CD4-positive, CD25-positive, alpha-beta regulatory T cell (primary cell): ENCODE results near the gene TMEM37. TPM values are rescaled to one million over a fixed set of nuclear protein-coding genes. Genes with fewer than 3 reads are reported as not detected.

ENCODE experiments used
- ATAC-seq, 2 donors: fragments of 150-1000 bp; cut with Tn5 transposase; one replicate each; pipeline ENCODE4 v1.10.0; 2021; ENCODE audit warnings: low read depth in 2 of 2, moderate number of reproducible peaks in 2 of 2, moderate library complexity in 1 of 2
- DNase-seq, 3 donors: peaks; one replicate each; pipeline versions ENCODE4 v3.0.0 to v3.0.0-alpha.2; 2012 to 2022; ENCODE audit warnings: mixed read lengths in 1 of 3
- H3K27ac ChIP-seq: one replicate; pipeline ENCODE4 v1.7.0; 2013; ENCODE audit warnings: mild to moderate bottlenecking, low read length; ENCODE audit not compliant: insufficient read depth, poor library complexity, severe bottlenecking
- H3K27me3 ChIP-seq: one replicate; pipeline ENCODE4 v1.7.0; 2013; ENCODE audit warnings: low read length; ENCODE audit not compliant: control insufficient read depth, insufficient read depth
- H3K36me3 ChIP-seq: one replicate; pipeline ENCODE4 v1.7.0; 2013; ENCODE audit warnings: mild to moderate bottlenecking, low read length, moderate library complexity; ENCODE audit not compliant: control insufficient read depth, insufficient read depth
- H3K4me1 ChIP-seq: 2 replicates; pipeline ENCODE4 v1.7.0; 2013; ENCODE audit warnings: mild to moderate bottlenecking, low read length; ENCODE audit not compliant: insufficient read depth, control insufficient read depth, poor library complexity, severe bottlenecking
- H3K4me3 ChIP-seq: one replicate; pipeline ENCODE4 v1.7.0; 2013; ENCODE audit warnings: low read depth, mild to moderate bottlenecking, low read length, moderate library complexity
- H3K9me3 ChIP-seq, 2 experiments: 1 replicate in 1 of 2; 2 replicates in 1 of 2; pipeline ENCODE4 v1.7.0; 2013; ENCODE audit warnings: low read length in 2 of 2, mild to moderate bottlenecking in 1 of 2, moderate library complexity in 1 of 2; ENCODE audit not compliant: control insufficient read depth in 2 of 2
- H3K27ac Mint-ChIP-seq, 3 donors: one replicate each; pipeline ENCODE4 v1.8.0; 2020 to 2022; ENCODE audit warnings: mild to moderate bottlenecking in 3 of 3, mixed read lengths in 3 of 3, moderate library complexity in 2 of 3
- H3K27me3 Mint-ChIP-seq: one replicate; pipeline ENCODE4 v1.8.0; 2022; ENCODE audit warnings: mild to moderate bottlenecking, mixed read lengths
- H3K36me3 Mint-ChIP-seq: one replicate; pipeline ENCODE4 v1.8.0; 2020; ENCODE audit warnings: mixed read lengths
- H3K4me1 Mint-ChIP-seq, 4 donors: one replicate each; pipeline ENCODE4 v1.8.0; 2020 to 2022; ENCODE audit warnings: mixed read lengths in 4 of 4, mild to moderate bottlenecking in 1 of 4
- H3K4me3 Mint-ChIP-seq, 4 donors: one replicate each; pipeline ENCODE4 v1.8.0; 2020 to 2022; ENCODE audit warnings: mild to moderate bottlenecking in 4 of 4, mixed read lengths in 4 of 4, moderate library complexity in 3 of 4
- H3K9me3 Mint-ChIP-seq, 7 donors: one replicate each; pipeline ENCODE4 v1.8.0; 2020 to 2022; ENCODE audit warnings: mixed read lengths in 7 of 7, mild to moderate bottlenecking in 3 of 7, moderate library complexity in 2 of 7
- polyA plus RNA-seq, 4 donors: library from polyadenylated mRNA; unstranded; fragments of 300-500 nt; fragmentation: Illumina TruSeq; gene quantifications; one replicate each; pipeline ENCODE4 v1.2.3, GENCODE V29; 2021
- total RNA-seq: library from RNA; stranded (reverse); gene quantifications from one replicate; pipeline ENCODE4 v1.2.3, GENCODE V29; 2022

The TMEM37 gene
- total and polyA plus RNA-seq, 5 donors from 2014 or later: 0.19 TPM; not detected in 4

DNA sequence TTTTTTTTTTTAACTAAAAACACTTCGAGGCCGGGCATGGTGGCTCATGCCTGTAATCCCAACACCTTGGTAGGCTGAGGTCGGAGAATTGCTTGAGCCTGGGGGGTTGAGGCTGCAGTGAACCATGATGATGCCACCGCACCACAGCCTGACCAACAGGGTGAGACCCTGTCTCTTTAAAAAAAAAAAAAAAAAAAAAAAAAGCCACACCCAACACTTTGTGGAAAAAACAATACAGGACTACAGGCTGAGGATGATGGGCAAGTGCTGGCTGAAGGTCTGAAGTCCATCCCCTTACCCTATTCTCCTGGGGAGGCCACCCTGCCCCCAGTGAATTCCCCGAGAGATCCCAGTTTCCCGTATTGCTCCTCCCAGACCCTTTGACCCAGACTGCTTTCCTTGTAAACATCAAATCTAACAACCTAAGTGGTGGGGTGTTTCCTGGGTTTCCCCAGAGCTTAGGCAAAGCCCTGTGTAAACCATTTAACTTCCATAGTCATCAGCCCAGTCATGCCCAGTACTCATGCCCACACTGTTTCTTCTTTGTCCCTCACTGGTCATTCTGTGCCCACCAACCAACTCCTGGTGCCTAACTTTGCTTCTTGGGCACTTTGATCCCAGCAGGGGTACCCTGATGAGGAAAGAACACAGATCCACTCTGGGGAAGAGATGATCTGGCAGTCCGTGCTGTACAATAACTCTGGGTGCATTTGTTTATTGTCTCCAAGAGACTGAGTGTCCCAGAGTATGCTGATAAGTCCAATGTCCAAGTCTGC is 5.8 kb upstream of the TMEM37 start:
- Histone ChIP-seq H3K4me3 (no peak overlapping the region), H3K36me3 (no peaks in the 10 kb centered on the region), H3K9me3 (no peaks in the 10 kb centered on the region), H3K27me3 (peaks cover 1% of the 10 kb centered on the region), H3K27ac (no peak overlapping the region), H3K4me1 (no peaks in the 10 kb centered on the region)
- no peak for DNase-seq
- Mint-ChIP-seq H3K36me3 (no peaks in the 10 kb centered on the region), H3K27me3 (peaks cover 41% of the 10 kb centered on the region), H3K9me3 (peaks cover 0 to 5% (median 0%) of the 10 kb centered on the region in 7 donors), H3K27ac (no peak overlapping the region), H3K4me1 (no peaks in the 10 kb centered on the region), H3K4me3 (no peak overlapping the region)
- ATAC-seq: no peak

DNA sequence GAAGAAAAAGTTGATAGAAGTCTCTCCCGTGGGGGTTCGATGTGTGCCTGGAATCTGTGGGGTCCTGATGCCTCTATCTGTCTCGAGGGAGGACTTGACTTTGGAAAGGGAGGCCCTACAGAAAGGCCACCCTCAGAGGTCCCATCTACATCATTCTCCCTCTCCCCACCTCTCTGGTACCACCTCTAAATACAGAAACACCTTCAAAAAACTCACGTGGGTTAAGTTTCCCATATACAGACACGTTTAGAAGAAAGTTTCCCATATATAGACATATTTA is 5.3 kb upstream of the TMEM37 start:
- ATAC-seq (no peak), DNase-seq (no peak)
- Histone ChIP-seq H3K4me1 (peaks cover 1% of the 10 kb centered on the region), H3K4me3 (no peak overlapping the region), H3K36me3 (no peaks in the 10 kb centered on the region), H3K27me3 (peaks cover 1% of the 10 kb centered on the region), H3K27ac (no peak overlapping the region), H3K9me3 (no peaks in the 10 kb centered on the region)
- Mint-ChIP-seq H3K4me3 (no peak overlapping the region), H3K9me3 (peaks cover 0 to 5% (median 0%) of the 10 kb centered on the region in 7 donors), H3K27me3 (peaks cover 45% of the 10 kb centered on the region), H3K36me3 (no peaks in the 10 kb centered on the region), H3K27ac (no peak overlapping the region), H3K4me1 (peaks cover 0 to 3% (median 0%) of the 10 kb centered on the region in 4 donors)

DNA sequence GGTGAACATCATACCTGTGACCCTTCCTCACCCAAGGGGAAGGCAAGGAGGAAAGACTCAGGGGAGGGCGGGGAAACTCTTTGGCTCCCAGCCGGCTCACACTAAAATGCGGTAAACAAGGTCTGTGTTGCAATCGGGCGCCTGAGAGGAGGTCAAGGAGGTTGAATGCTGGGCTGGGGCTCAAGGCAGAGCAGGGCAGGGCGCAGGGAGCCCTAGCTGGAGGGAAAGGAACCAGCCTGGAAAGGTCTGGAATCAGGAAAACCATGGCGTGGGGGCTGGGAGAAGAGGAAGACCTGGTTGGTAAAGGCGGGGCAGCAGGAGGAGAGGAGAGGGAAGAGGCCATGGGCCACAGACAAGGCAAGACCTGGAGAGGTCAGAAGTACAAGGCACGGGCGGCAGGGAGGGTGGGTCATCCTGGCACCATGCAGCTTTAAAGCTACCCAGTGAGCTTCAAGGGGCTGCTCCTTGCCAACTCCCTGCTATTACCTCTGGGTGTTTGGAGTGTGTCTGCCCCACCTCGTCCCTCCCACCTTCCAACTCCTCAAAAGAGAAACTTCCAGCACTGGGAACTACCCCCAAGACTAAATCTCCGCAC is 4.8 kb upstream of the TMEM37 start:
- Mint-ChIP-seq H3K27ac (no peak overlapping the region), H3K36me3 (no peaks in the 10 kb centered on the region), H3K4me1 (peaks cover 0 to 3% (median 0%) of the 10 kb centered on the region in 4 donors), H3K9me3 (peaks cover 0 to 4% (median 0%) of the 10 kb centered on the region in 7 donors), H3K27me3 (peaks cover 44% of the 10 kb centered on the region), H3K4me3 (no peak overlapping the region)
- ATAC-seq: no peak
- H3K27ac ChIP-seq: no peak overlapping the region
- no peaks in the 10 kb centered on the region for H3K9me3 ChIP-seq
- no peaks in the 10 kb centered on the region for H3K36me3 ChIP-seq
- no peak overlapping the region for H3K4me3 ChIP-seq
- peaks cover 3% of the 10 kb centered on the region for H3K4me1 ChIP-seq
- no peak for DNase-seq
- peaks cover 1% of the 10 kb centered on the region for H3K27me3 ChIP-seq

DNA sequence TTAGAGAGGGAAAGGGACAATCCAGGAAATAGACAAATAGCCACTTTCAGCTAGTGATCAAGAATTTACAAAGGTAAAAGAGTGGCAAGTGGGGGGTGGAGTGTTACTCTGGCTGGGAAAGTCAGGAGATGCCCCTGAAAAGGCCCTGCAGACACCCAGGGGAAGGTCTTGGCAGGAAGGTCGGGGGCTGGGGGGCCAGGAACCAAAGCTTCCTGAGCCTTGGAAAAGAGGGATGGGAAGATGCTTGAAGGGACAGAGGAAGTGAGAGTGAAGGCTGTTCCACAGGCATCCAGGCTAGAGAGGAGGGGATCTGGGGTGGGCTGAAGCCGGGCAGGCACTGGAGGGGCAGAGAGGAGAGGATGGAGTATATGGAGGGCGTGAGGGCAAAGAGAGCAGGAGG is 3.9 kb upstream of the TMEM37 start:
- Histone ChIP-seq H3K27ac (no peak overlapping the region), H3K27me3 (peaks cover 3% of the 10 kb centered on the region), H3K4me3 (no peak overlapping the region), H3K36me3 (no peaks in the 10 kb centered on the region), H3K4me1 (peaks cover 3% of the 10 kb centered on the region), H3K9me3 (no peaks in the 10 kb centered on the region)
- Mint-ChIP-seq H3K4me1 (peaks cover 0 to 7% (median 0%) of the 10 kb centered on the region in 4 donors), H3K27me3 (peaks cover 50% of the 10 kb centered on the region), H3K36me3 (no peaks in the 10 kb centered on the region), H3K4me3 (no peak overlapping the region), H3K9me3 (peaks cover 0 to 4% (median 0%) of the 10 kb centered on the region in 7 donors), H3K27ac (no peak overlapping the region)
- DNase-seq (no peak), ATAC-seq (no peak)

DNA sequence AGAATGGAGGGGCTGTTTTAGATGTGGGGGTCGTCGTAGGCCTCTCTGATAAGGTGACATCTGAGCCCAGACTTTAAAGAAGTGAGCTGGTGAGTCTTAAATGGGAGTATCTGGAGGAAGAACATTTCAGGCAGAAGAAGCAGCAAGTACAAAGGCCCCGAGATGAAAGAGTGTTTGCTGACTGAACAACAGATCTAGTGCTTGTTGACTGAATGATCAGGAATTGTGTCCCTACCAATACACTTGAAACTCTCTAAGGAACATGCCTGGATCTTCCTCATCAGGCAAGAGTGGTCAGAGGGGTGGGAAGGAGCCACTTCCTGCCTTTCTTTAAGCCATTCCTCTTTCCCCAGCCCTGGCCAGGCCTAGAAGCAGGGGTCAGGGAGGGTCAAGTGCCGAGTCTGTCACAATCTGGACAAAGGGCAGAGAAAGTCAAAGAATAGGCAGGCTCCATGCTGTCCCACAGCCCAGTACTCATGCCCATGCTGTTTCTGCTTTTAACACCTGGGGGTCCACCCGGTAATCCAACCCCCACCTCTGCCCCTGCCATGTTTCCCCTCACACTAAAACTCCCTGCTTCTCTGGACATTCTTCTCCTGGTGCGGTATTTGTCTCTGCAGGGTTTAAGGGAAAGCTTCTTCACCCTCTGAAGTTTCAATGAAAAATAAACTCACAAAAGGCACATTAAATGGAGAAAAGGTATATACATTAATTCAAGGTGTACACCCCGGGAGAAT is 3.0 kb upstream of the TMEM37 start:
- Histone ChIP-seq H3K9me3 (no peaks in the 10 kb centered on the region), H3K4me3 (no peak overlapping the region), H3K36me3 (no peaks in the 10 kb centered on the region), H3K27ac (no peak overlapping the region), H3K4me1 (peaks cover 3% of the 10 kb centered on the region), H3K27me3 (peaks cover 2% of the 10 kb centered on the region)
- no peak for DNase-seq
- H3K27ac Mint-ChIP-seq: no peak overlapping the region
- ATAC-seq: no peak
- peaks cover 58% of the 10 kb centered on the region for H3K27me3 Mint-ChIP-seq
- H3K4me3 Mint-ChIP-seq: no peak overlapping the region
- H3K9me3 Mint-ChIP-seq: peaks cover 0 to 2% (median 0%) of the 10 kb centered on the region in 7 donors
- H3K4me1 Mint-ChIP-seq: peaks cover 0 to 9% (median 2%) of the 10 kb centered on the region in 4 donors
- no peaks in the 10 kb centered on the region for H3K36me3 Mint-ChIP-seq

DNA sequence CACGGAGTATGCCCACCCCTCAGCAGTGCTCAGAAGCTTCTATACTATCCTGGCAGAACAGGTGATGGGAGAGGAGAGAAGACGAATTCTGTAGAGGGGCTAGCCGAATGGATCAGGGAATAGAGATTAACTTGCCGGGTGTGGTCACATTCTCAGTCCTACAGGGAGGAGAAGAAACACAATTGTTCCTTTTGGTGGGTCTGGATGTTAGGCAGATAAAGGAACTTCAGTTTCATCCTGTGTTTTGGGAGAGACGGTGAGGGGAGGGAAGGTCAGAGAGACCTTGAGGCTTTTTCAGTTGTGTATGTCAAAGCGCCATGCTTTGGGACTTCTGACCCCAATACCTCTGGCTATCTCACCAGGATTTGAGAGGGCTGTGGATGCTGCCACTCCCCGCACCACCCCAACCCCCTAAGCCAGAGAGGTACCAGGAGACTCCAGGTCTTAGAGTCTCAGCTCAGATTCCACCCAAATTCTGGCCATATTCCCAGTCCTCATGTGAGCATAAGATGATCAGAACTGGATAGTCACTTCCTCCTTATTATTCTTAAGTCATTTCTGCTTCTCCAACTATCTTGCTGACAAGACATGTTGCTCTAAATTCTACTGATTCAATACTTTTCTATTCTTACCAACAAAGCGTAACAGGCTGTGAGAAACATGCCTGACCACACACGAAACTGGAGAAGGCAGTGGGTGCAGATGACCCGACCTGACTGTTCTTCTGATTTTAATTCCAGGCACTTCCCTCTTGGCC is 2.3 kb upstream of the TMEM37 start:
- H3K4me3 Mint-ChIP-seq: no peak overlapping the region

DNA sequence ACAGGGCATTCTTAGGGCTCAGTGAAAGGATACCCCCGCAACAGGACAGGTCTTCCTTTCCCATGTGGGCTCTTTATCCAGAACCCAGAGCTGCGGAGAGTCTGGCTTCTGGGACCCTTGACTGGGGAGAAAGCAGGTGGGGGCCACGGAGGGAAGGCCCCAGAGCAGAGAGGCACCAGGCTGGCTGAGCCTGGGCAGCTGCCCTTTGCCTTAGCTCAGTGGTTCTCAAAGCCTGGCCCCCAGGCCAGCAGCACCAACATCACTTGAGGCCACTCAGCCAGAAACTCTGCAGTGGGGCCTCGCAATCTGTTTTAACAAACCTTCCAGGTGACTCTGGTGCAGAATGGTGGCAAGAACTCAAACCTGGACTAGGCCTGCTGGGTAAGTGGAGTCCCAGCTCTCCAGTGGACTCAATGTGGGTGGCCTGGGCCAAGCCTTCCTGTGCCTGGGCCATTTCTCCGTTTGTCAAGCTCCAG is 1.6 kb upstream of the TMEM37 start:
- peaks cover 2% of the 10 kb centered on the region for H3K27me3 ChIP-seq
- peaks cover 0 to 9% (median 2%) of the 10 kb centered on the region in 4 donors for H3K4me1 Mint-ChIP-seq
- ATAC-seq (no peak), DNase-seq (no peak)
- no peak overlapping the region for H3K4me3 ChIP-seq
- no peaks in the 10 kb centered on the region for H3K36me3 ChIP-seq
- H3K4me3 Mint-ChIP-seq: no peak overlapping the region
- no peaks in the 10 kb centered on the region for H3K36me3 Mint-ChIP-seq
- H3K27ac Mint-ChIP-seq: peak overlapping the region in 1 of 3 donors; percentile 57
- H3K27me3 Mint-ChIP-seq: peaks cover 68% of the 10 kb centered on the region
- H3K4me1 ChIP-seq: peaks cover 3% of the 10 kb centered on the region
- H3K9me3 ChIP-seq: no peaks in the 10 kb centered on the region
- H3K9me3 Mint-ChIP-seq: peaks cover 0 to 2% (median 0%) of the 10 kb centered on the region in 7 donors
- H3K27ac ChIP-seq: no peak overlapping the region

More for the DNA sequence above, 2.3 kb upstream of the TMEM37 start:
- Histone ChIP-seq H3K36me3 (no peaks in the 10 kb centered on the region), H3K4me1 (peaks cover 3% of the 10 kb centered on the region), H3K27ac (no peak overlapping the region), H3K4me3 (no peak overlapping the region), H3K9me3 (no peaks in the 10 kb centered on the region), H3K27me3 (peaks cover 2% of the 10 kb centered on the region)
- peaks cover 0 to 9% (median 2%) of the 10 kb centered on the region in 4 donors for H3K4me1 Mint-ChIP-seq
- peaks cover 0 to 2% (median 0%) of the 10 kb centered on the region in 7 donors for H3K9me3 Mint-ChIP-seq
- no peak overlapping the region for H3K27ac Mint-ChIP-seq
- DNase-seq: no peak
- ATAC-seq: no peak
- no peaks in the 10 kb centered on the region for H3K36me3 Mint-ChIP-seq
- peaks cover 66% of the 10 kb centered on the region for H3K27me3 Mint-ChIP-seq
